HK-2 (cell line): Measurements from ENCODE around the gene ZNF408.

ENCODE experiments used
- DNase-seq: peaks from one replicate; pipeline ENCODE4 v3.0.0-alpha.2; 2018; ENCODE audit not compliant: unreplicated experiment

ZNF408 gene

DNA sequence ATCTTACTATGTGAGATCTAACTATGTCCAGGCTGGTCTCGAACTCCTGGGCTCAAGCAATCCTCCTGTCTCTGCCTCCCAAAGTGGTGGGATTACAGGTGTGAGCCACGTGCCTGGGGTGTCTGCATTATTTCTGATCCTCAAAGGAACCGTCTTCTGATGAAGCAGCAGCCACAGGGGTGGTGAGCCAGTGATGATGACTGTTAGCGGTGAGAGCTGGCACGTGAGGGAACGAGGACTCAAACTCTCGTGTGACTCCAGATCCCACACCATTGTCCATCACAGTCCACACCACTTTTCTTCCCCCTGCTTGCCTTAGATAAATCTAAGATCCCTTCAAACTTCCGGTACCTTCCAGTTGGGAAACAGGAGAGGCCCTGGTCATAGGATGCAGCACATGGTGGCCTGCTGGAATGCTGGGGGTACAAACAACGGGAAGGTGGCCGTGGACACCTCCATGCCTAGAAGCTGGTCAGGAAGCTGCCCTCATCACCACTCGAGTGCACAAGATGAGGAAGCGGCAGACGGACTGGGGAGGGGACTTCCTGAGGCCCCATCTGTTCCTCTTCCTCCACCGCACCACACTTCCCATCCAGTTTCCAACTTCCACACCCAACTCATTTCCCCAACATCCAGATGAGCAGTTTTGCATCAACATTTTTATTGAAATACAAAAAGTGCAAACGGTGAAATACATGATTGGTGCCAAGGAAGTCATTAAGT is 24.2 kb upstream of the ZNF408 start:
- DNase-seq = no peak

DNA sequence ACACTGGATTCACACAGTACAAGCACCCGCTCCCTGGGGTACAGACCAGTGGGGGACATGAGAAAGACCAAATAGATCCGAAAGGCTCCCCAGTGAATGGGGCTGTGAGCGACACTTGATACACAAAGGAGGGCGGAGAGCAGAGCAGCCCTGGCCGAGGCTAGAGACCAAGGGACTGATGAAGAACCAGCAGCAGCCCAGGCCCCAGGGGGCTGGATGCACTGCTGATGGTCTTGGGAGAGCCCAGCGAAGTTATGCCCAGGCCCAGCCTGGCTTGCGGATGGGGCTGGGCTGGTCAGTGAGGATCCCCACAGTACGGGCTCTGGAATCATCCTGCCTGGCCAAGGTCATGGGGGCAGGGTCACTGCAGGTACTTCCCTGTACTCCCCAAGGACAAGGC is 23.7 kb upstream of the ZNF408 start:
- no peak for DNase-seq

GRCh38 chr11:46677991-46678740 is 22.7 kb upstream of the ZNF408 start:
- peak; percentile 33 for DNase-seq

GRCh38 chr11:46678741-46679130 is 22.1 kb upstream of the ZNF408 start:
- DNase-seq = no peak

DNA sequence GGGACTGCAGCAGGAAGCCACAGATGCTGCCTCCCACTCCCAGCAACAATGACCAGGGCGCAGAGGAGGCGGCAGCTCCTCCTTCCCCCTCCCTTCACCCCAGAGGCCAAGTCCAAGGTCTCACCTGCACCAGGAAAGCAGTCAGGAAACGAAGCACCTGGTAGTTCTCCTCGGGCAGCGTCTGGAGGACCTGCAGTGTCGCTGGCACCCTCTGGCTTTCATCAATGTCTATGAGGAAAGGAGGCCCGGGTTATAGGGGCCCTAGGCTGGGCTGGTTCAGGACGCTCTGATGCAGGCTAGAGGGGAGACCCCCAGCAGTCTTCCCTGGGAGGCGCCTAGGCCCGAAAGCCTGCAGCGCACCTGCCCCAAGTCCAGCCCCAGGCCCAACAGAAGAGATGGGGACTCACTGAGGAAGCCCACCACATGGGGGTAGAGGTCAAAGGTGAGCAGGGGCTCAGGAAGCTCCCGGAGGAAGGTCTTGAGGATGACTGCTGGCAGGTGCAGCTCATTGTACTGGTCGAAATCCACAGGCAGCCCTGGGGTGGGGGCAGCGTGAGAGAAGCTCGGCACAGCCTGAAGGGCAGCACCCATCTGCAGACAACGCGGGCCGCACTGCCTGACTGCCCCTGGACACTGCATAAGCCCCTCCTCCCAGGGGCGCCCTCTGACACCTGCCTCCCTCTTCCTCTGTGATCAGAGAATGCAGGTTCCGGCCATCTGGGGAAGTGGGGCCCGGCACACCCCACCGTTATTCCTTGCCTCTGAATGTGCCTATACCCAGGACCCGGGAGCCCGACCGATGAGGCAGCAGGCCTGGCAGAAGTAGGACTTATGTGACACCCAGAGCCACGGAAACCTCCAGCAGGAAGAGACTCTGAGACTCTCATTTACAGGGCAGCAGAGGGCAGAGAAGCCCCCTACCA is 21.3 kb upstream of the ZNF408 start:
- no peak for DNase-seq

GRCh38 chr11:46680164-46680760 is 20.6 kb upstream of the ZNF408 start:
- DNase-seq = no peak

- no peak for DNase-seq
Measured at GRCh38 chr11:46680815-46681214, 20.0 kb upstream of the ZNF408 start.

DNA sequence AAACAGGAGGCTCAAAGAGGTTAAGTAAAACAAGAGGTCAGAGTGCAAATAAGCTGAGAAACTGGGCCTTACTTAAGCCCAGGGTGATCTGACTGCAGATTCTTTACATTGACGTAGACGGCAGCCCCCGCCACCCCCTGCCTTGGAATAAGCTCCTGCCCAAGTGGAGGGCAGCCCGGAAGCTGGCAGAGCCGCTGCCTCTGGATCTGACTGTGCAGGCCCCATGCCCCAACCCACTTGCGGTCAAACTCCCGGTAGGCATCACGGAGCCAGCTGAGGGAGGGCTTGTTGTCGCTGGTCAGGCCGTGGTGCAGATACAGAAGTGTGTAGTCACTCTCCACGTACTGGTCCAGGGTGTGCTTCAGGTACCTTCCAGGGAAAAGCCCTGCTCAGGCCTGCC is 19.0 kb upstream of the ZNF408 start:
- no peak for DNase-seq

GRCh38 chr11:46682773-46683752 is 17.8 kb upstream of the ZNF408 start:
- no peak for DNase-seq

GRCh38 chr11:46684367-46684766 is 16.5 kb upstream of the ZNF408 start:
- DNase-seq = no peak

DNA sequence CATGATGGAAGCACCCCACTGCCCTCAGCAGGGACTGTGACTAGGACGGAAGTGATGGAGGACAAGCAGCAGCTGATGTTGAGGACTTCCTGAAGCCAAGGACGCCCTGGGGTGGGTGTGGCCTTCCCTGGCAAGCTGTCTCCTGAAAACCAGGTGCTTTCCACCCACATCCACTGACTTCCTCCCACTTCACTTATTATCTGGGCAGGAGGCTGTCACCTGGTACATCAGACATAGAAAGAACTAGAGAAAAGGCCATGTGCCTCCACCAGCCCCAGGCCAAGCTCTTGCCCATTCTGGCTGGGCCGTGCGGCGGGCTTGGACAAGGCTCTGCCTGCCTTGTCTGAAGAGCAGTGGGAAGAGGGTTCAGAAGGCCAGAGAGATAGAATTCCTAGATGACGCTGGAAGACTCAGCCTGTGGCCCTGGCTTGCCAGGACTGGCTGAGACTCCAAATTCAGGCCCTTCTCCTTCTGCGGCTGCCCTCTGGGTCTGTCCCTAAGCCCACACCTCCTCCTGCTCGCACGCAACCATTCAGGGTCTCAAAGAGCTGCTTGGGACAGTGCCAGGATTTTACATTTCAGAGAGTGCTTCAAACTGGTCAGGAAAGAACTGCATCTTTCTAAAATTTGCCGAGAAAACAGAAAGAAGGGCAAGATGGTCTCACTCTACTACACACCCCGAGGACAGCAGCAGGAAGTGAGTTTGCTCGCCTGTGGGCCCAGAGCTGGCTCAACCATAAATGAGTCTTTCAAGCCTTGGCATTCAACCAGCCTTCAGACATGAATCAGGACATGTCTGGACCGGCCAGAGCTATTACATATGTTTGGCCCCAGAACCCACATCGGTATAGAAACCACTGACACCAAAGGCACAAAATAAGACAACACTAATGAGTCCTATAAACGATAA is 13.7 kb upstream of the ZNF408 start:
- no peak for DNase-seq

GRCh38 chr11:46690702-46691101 is 10.1 kb upstream of the ZNF408 start:
- DNase-seq = no peak

DNA sequence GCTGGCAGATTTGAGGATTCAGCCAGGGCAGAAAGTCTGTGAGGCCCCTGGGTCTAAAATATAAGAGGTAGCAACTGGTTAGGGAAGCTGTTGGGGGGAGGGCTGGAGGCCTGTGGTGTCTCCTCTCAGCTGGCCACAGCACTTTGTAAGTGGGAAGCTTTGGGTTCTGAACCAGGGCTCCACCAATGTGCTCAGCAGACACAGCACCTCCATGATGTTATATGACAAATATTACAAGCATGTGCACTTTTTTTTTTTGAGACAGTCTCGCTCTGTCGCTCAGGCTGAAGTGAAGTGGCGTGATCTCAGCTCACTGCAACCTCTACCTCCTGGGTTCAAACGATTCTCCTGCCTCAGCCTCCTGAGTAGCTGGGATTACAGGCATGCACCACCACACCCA is 8.4 kb upstream of the ZNF408 start:
- peak; percentile 53 for DNase-seq

- DNase-seq = peak; percentile 69
Measured at GRCh38 chr11:46693597-46694012, 7.2 kb upstream of the ZNF408 start.

- no peak for DNase-seq
Measured at GRCh38 chr11:46694072-46694471, 6.8 kb upstream of the ZNF408 start.

DNA sequence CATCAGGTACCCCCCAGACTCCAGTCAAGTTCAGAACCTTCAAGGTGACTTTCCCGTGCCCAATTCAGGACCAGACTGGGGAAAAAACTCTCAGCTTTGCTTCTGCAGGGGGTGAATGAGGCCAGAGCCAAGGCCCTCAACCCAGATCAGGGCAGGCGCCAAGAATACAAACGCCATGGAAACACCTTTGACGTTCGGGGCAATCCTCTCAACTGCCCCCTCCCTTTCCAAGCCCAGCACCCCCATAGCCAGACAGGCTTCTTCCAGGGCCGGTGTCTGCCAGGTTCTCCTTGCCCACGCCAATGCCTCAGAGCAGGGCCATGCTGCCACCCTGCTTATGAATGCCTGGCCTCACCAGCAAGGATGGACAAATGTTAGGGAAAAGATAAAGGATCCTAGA is 6.2 kb upstream of the ZNF408 start:
- DNase-seq = no peak

DNA sequence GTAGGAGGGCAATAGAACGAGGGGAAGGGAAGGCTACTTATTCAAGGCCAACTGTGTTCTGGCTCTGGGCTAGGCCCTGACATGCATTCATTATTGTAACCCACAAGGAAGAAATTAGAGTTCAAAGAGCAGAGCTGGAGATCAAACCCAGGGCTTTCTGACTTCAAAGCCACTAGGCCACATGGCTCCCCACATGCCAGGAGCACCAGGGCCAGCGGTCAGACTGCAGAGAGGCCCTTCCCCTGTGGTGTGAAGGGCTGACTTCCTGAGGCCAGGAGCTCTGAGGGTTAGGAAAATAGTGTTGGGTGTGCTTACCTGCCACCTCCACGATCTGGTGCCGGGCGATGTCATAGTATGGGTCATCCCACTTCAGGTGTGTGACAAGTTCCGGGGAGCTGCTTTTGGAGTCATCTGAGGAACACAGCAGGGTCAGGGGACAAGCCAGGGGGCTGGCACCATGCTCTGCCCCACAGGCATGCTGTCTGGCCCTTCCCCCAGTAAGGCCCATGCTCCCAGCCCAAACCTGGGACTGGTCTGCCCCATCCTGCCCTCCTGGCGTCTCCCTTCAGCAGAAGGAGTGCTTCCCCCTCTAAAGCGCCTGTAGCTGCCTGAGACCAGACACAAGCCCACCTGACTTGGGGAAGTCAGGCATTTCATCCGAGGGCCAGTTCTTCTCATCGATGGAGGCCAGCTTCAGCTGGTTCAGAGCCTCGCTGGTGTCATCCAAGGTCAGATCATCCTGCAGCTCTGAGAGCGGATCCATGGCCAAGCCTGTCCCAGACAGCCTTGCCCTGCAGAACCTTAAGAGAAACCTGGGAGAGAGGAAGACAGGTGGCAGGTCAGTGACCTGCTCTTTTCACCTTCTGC is 5.3 kb upstream of the ZNF408 start:
- DNase-seq = no peak

DNA sequence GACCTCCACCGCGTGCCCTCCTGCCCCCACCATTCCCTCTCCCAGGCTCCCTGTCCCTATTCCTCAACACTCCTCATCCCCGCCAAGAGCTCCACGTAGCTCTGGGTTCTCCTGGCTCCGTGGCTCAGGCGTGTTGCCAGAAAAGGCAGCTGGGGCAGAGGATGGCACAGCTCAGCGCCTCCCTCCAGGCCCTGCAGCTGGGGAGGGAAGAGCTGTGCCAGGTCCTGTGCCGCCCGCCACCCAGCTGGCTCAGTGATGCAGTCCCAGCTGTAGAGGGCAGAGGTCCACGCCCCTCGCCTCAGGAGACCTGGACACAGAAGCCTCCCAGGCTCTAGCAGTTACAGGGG is 4.6 kb upstream of the ZNF408 start:
- no peak for DNase-seq

DNA sequence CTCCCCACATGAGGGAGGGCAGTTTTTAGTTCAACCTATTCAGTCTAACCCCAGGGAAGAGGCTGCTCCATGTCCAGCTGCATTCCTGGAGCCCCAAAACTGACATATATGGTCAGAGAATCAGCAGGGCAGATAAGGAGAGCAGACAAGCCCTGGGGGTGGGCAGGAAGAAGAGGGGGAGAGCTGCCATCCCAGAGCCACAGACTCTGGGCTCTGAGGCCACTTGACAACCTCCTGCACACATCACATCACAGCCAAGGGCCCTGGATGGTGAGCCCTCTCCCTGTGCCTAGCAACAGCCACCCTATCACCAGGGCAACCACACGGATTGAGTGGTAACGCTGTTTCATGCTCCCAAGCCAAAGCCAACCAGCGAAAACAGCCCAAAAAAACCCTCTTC is 3.5 kb upstream of the ZNF408 start:
- DNase-seq = no peak
